Breast epithelium (tissue), 4 donors: ENCODE data around the gene PTGES2. TPM values are rescaled to one million over a fixed set of nuclear protein-coding genes. Genes with fewer than 3 reads are reported as not detected.

Source experiments
- DNase-seq, 2 donors: peaks; one replicate each; pipeline ENCODE4 v3.0.0-alpha.2; 2019; ENCODE audit warnings: low spot score in 2 of 2
- H3K27ac ChIP-seq, 2 donors: fragments of 200-600 bp; sonication (generic) in 1 of 2; one replicate each; pipeline ENCODE4 v1.5.1; 2016 to 2019; ENCODE audit warnings: mild to moderate bottlenecking in 1 of 2
- H3K27me3 ChIP-seq, 2 donors: fragments of 200-600 bp; sonication (generic) in 1 of 2; one replicate each; pipeline versions ENCODE4 v1.5.1 to v1.6.0; 2017 to 2019; ENCODE audit warnings: control low read depth in 1 of 2, mild to moderate bottlenecking in 1 of 2
- H3K36me3 ChIP-seq: fragments of 200-600 bp; one replicate; pipeline ENCODE4 v1.5.1; 2019
- H3K4me1 ChIP-seq, 2 donors: fragments of 200-600 bp; sonication (generic); one replicate each; pipeline ENCODE4 v1.5.1; 2016 to 2019; ENCODE audit warnings: control low read depth in 1 of 2
- H3K4me3 ChIP-seq, 3 donors: fragments of 200-600 bp; sonication (generic); 1 replicate in 2 of 3; 2 replicates in 1 of 3; pipeline ENCODE4 v1.5.1; 2016 to 2019; ENCODE audit warnings: mild to moderate bottlenecking in 3 of 3, moderate library complexity in 2 of 3
- H3K9me3 ChIP-seq, 2 donors: fragments of 200-600 bp; sonication (generic) in 1 of 2; one replicate each; pipeline ENCODE4 v1.5.1; 2016 to 2019; ENCODE audit warnings: control low read depth in 1 of 2
- POLR2A ChIP-seq: fragments of 450-650 bp; IDR thresholded peaks from one replicate; pipeline ENCODE4 v1.6.1; 2016; ENCODE audit warnings: antibody characterized with exemption, mild to moderate bottlenecking, moderate library complexity
- POLR2AphosphoS5 ChIP-seq, 3 donors: sonication (generic); formaldehyde crosslinking; IDR thresholded peaks; one replicate each; pipeline ENCODE4 v1.6.1; 2017; ENCODE audit warnings: antibody characterized with exemption in 3 of 3
- intact Hi-C: fragments of 100-400 bp; cut with DNase I; formaldehyde crosslinking; loops from one replicate; pipeline ENCODE4 v1.15.1; 2023; ENCODE audit warnings: low total_unique reads
- total RNA-seq, 3 donors: library from RNA; depleted of rRNA; stranded (reverse); fragments of >200 nt; gene quantifications; one replicate each; pipeline ENCODE4 v1.1.0, GENCODE V29; 2016
- TF ChIP-seq, protein P1 (sequence below), 3 donors: fragments of 450-650 bp; IDR thresholded peaks; one replicate each; pipeline ENCODE4 v1.5.1; 2016 to 2017; ENCODE audit warnings: antibody characterized with exemption in 3 of 3, mild to moderate bottlenecking in 3 of 3, moderate library complexity in 3 of 3

Gene PTGES2
- total RNA-seq, 3 donors from 2014 or later, result 35.7 to 86.9 (median 55.0) TPM

DNA sequence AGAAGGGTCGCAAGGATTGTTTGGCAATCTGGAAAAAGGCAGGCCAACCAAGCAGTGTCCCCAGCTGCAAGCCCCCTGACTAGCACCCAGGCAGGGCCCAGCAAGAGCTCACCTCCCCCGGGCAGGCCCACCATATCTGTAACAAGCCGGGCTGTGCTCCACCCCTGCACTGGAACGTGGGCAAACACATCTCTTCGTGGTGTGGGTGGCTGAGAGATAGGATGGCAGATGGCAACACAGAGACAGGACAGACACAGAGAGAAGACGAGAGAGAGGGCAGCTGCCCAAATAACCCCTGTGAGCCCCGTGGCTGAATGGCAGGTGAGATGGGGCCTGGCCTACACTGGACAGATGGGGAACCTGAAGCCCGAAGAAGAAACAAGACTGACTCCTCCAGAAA lies 42.0 kb upstream of the PTGES2 start:
- H3K36me3 ChIP-seq, result peaks cover 4% of the 10 kb centered on the region

DNA sequence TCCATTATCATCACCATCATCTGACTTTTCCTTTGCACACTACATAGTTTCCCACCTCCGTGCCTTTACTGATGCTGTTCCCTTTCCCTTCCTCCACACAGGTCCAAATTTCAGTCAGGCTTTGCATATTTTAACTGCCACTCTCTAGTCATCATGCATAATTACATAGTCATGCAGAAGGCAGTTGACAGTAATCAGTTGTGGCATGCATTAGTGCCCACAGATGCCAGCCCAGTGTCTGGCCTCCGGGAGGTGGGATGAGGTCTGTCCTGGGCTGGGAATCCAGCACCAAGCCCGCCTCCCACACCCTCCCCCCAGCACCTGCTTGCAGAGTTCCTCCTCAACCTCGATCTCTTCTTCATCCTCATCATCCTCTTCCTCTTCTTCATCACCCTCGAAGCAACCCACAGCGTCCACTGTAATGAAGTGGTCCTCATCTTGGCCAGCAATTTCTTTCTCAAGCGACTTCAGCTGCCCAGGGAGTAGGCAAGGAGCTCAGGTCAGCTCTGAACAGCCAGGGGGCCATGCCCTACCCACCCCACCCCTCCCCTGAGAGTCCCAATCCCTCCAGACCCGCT lies 41.3 kb upstream of the PTGES2 start:
- no peaks in the 10 kb centered on the region for H3K27me3 ChIP-seq
- H3K4me1 ChIP-seq, result no peaks in the 10 kb centered on the region
- no peak overlapping the region for H3K27ac ChIP-seq
- no peaks in the 10 kb centered on the region for H3K9me3 ChIP-seq
- peaks cover 4% of the 10 kb centered on the region for H3K36me3 ChIP-seq
- DNase-seq, result no peak
- TF ChIP-seq POLR2AphosphoS5 (IDR thresholded peaks at IDR 0.05) (no peak), POLR2A (no peak)
- TF ChIP-seq, protein P1, sequence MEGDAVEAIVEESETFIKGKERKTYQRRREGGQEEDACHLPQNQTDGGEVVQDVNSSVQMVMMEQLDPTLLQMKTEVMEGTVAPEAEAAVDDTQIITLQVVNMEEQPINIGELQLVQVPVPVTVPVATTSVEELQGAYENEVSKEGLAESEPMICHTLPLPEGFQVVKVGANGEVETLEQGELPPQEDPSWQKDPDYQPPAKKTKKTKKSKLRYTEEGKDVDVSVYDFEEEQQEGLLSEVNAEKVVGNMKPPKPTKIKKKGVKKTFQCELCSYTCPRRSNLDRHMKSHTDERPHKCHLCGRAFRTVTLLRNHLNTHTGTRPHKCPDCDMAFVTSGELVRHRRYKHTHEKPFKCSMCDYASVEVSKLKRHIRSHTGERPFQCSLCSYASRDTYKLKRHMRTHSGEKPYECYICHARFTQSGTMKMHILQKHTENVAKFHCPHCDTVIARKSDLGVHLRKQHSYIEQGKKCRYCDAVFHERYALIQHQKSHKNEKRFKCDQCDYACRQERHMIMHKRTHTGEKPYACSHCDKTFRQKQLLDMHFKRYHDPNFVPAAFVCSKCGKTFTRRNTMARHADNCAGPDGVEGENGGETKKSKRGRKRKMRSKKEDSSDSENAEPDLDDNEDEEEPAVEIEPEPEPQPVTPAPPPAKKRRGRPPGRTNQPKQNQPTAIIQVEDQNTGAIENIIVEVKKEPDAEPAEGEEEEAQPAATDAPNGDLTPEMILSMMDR (IDR thresholded peaks at IDR 0.05), result no peak
- no peak overlapping the region for H3K4me3 ChIP-seq
- intact Hi-C loops, result no loop called here

More for the DNA sequence above, 42.0 kb upstream of the PTGES2 start:
- Histone ChIP-seq H3K4me3 (no peak overlapping the region), H3K4me1 (no peaks in the 10 kb centered on the region), H3K27ac (no peak overlapping the region), H3K27me3 (no peaks in the 10 kb centered on the region), H3K9me3 (no peaks in the 10 kb centered on the region)
- DNase-seq, result no peak
- TF ChIP-seq POLR2A, result no peak
- no peak for TF ChIP-seq POLR2AphosphoS5 (IDR thresholded peaks at IDR 0.05)
- TF ChIP-seq, protein P1 (IDR thresholded peaks at IDR 0.05), result no peak
- intact Hi-C loops, result no loop called here

DNA sequence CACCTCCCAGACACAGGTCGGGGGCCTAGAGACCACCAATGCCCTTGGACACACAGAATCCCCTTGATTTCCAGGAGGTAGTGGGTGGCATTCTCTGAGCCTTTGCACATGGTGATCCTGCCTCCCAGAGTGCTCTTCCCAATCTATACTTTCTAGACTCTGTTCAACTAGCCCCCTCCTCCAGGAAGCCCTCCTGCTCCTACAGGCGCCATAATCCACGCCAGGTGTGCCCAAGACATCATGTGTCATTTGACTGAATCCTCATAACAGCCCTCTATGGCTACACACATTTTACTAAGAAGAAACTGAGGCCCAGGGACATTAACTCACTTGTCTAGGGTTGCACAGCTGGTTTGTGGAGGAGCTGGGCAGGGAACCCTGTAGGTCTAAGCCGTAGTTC lies 39.7 kb upstream of the PTGES2 start:
- Histone ChIP-seq H3K4me1 (no peaks in the 10 kb centered on the region), H3K27ac (no peak overlapping the region), H3K4me3 (no peak overlapping the region), H3K27me3 (no peaks in the 10 kb centered on the region), H3K9me3 (no peaks in the 10 kb centered on the region), H3K36me3 (peaks cover 4% of the 10 kb centered on the region)
- intact Hi-C loops, result no loop called here
- TF ChIP-seq, protein P1 (IDR thresholded peaks at IDR 0.05), result no peak
- TF ChIP-seq POLR2A (no peak), POLR2AphosphoS5 (IDR thresholded peaks at IDR 0.05) (no peak)
- DNase-seq, result no peak

DNA sequence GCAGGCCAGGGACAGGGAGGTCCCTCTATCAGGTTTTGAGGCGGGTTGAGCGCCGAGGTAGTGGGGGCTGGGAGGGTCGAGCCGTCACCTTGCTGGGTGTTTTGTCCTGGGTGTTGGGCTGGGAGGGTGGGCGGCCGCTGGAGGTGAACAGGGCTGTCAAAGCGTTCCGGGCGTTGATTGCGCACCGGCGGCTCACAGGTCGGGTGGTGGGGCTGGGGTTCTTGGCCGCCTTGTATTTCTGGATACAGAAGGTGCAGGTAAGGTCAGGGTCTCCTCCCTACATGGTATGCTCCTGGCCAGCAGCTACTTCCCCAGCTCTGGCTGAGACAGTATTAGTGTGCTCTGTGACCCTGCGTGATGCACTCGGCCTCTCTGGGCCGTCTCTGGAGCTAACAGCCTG lies 38.6 kb upstream of the PTGES2 start:
- Histone ChIP-seq H3K27ac (no peak overlapping the region), H3K4me1 (no peaks in the 10 kb centered on the region), H3K27me3 (no peaks in the 10 kb centered on the region), H3K4me3 (no peak overlapping the region), H3K9me3 (no peaks in the 10 kb centered on the region), H3K36me3 (peaks cover 4% of the 10 kb centered on the region)
- DNase-seq, result no peak
- TF ChIP-seq POLR2AphosphoS5 (IDR thresholded peaks at IDR 0.05) (no peak), POLR2A (no peak)
- TF ChIP-seq, protein P1 (IDR thresholded peaks at IDR 0.05), result no peak
- intact Hi-C loops, result no loop called here

DNA sequence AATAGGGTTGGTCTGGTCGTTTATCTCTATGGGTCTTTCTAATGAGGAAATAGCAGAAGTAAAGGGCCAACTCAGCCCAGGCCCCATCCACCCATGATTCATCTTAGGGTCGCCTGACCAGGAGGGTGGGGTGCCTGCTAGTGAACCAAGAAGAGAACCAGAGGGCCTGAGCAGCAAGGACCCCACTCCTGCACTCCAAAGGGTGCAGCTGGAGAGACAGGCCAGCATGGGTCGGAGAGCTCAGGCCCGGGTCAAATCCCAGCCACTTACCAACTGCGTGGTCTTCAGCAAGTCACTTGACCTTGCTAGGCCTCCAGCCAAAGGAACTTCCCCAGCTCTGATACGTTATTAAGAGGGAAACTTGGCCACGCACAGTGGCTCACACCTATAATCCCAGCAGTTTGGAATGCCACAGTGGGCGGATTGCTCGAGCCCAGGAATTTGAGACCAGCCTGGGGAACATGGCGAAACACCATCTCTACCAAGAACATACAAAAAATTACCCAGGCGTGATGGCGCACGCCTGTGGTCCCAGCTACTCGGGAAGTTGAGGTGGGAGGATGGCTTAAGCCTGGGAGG lies 36.9 kb upstream of the PTGES2 start:
- Histone ChIP-seq H3K27ac (peak overlapping the region; percentile 38 to 53), H3K27me3 (no peaks in the 10 kb centered on the region), H3K4me3 (no peak overlapping the region), H3K36me3 (peaks cover 4% of the 10 kb centered on the region), H3K4me1 (no peaks in the 10 kb centered on the region), H3K9me3 (no peaks in the 10 kb centered on the region)
- TF ChIP-seq POLR2A, result no peak
- TF ChIP-seq POLR2AphosphoS5 (IDR thresholded peaks at IDR 0.05), result no peak
- TF ChIP-seq, protein P1 (IDR thresholded peaks at IDR 0.05), result no peak
- intact Hi-C loops, result no loop called here
- peak in 1 of 2 donors; percentile 55 for DNase-seq
